Ammon's horn (tissue), 1 donor: ENCODE measurements around the gene PDE3B.
"Not testable (repeated sequence)": the region's sequence is repeated elsewhere in the genome, so short reads cannot be mapped to it uniquely, and the experiment has no call there.

ENCODE experiments used
- DNase-seq: peaks from one replicate; pipeline ENCODE4 v3.0.0-alpha.2; 2016; ENCODE audit warnings: low spot score

PDE3B gene

DNA sequence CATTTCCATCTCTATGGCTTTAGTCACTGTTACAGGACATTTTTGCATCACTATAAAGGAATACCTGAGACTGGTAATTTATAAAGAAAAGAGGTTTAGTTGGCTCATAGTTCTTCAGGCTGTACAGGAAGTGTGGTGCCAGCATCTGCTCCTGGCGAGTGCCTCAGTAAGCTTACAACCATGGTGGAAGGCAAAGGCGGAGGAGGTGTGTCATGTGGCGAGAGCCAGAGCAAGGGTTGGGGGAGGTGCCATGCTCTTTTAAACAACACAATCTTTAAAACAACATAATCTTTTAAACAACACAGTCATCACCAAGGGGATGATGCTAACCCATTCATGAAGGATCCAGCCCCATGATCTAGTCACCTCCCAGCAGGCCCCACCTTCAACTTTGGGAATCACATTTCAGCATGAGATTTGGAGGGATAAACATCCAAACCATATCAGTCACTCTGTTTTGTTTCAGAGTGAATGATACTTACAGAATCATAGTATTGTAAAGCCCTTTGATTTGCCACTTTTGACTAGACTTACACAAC is 103.3 kb downstream of the PDE3B start:
- DNase-seq, result no peak

DNA sequence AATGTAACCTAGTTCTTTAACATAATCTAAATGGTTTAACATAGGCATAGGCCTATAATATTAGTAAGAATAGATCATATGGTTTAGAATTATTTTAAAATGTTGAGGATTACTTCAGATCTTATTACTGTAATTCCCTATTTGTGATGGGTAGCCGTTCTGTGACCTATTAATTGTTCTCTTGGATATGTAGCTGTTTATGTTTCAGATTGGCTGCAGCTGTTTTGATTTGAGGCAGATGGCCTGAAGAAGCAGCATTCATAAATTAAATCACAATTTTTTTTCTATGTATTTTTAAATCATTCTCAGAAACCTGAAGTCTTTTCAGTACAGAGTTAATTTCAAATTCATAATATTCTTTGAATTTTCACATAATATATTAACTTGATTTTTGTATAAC is 104.5 kb downstream of the PDE3B start:
- no peak for DNase-seq

DNA sequence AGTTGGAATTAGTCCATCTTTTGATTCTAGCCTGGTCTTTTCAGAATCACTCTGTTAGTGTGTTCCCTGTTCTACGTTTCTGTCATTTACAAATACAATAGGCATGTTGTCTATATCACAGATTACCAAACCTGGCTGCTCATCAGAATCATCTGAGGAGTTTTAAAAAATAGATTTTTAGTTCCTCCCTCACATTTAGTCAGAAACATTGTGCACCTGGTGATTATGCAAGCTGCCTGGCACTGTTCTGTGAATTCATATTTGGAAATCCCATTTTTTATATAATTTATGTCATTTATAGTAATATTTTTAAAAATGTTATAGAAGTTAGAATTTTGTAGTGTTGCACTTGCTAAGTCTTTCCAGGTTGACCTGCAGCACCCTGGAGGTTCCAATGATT is 107.3 kb downstream of the PDE3B start:
- DNase-seq, result no peak

DNA sequence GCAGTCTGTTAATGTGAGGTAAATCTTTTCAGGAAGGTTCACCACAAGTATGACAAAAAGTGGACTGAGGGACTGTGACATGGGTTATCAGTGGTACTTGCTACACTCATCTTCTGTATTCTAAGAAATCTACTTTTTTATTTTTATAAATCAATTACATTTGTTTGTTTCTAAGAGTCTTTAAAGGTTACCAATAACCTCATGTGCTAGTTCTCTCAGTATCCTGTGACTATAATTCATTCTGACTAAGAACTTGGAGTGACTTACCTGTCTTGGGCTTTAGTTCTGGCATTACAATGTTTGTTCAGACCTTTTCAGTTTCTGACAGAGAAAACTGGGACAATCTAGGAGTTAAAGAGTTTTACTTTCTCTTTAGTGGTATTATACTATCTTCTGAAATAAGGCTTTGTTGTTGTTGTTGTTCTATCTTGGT is 108.4 kb downstream of the PDE3B start:
- DNase-seq, result no peak

DNA sequence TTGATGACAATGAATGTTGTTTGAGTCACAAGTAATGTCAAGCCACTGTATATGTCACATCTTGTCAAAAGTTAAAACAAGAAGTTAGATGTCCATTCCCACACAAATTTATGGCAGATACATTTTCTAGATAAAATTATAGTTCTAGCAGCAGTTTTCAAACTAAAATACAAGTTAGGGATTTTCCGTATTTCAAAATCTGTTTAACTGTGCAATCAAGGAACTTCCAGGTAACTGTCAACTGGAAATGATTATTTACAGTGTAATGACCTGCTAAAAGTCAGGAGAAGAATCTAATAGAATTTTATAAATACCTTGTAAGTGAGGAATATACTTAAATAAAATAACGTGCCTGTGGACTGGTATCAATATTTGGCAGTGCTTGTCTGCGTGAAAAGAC is 111.5 kb downstream of the PDE3B start:
- no peak for DNase-seq

DNA sequence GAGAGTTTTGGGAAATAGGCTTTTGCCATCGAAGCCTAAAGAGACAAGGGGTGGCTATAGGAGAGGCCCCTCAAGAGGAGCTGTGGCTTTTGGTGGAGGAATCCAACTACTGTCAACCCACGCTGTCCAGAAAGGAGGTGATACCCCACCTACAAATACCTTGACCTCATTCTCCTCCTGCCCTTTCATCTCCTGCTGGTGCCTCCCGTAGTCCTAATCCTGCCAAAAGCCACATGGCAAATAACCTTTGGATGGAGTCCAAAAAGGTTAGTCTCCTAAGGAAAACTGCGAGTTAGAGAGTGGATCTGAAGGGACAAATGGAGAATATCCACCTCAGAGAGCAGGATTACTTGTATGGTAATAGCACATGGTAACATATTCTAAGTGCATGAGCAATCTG is 112.7 kb downstream of the PDE3B start:
- DNase-seq, result no peak

DNA sequence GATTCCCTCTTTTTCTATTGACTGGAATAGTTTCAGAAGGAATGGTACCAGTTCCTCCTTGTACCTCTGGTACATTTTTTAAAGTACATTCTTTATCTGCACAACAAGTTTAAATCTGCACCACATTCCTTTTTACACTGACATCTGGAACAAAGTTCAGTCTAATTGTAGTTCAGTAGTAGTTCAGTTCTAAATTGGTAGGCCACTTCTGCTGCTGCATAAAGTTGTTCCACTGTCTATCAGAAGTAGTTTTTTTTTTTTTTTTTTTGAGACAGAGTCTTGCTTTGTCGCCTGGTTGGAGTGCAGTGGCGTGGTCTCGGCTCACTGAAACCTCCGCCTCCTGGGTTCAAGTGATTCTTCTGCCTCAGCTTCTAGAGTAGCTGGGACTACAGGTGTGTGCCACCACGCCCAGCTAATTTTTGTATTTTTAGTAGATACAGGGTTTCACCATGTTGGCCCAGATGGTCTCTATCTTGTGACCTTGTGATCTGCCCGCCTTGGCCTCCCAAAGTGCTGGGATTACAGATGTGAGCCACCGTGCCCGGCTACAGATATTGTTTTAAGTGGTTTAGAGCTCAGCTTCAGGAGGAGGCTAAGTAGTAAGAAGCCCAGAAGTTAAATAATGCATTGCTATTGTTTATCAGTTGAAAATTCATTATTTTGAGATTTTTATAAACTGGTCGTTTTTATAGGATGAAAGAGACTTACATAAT is 115.9 kb downstream of the PDE3B start:
- not testable (repeated sequence) for DNase-seq

DNA sequence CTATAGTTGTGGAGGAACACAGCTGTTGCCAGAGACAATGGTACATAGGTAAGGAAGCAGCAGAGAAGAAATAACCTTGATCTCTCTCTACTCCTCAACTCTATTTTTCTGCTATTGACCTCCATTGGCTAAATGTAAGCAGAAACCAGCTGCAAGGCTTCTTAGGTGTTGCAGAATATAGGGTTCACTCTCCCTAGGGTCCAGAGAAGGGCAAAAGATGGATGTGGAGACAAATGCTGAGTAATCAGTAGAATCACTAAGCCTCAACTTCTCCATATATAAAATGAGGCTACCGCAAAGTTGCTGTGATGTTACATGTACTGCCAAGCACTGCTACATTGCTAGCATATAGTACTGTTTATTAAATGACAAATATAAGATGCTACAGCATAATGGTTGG is 120.6 kb downstream of the PDE3B start:
- no peak for DNase-seq

DNA sequence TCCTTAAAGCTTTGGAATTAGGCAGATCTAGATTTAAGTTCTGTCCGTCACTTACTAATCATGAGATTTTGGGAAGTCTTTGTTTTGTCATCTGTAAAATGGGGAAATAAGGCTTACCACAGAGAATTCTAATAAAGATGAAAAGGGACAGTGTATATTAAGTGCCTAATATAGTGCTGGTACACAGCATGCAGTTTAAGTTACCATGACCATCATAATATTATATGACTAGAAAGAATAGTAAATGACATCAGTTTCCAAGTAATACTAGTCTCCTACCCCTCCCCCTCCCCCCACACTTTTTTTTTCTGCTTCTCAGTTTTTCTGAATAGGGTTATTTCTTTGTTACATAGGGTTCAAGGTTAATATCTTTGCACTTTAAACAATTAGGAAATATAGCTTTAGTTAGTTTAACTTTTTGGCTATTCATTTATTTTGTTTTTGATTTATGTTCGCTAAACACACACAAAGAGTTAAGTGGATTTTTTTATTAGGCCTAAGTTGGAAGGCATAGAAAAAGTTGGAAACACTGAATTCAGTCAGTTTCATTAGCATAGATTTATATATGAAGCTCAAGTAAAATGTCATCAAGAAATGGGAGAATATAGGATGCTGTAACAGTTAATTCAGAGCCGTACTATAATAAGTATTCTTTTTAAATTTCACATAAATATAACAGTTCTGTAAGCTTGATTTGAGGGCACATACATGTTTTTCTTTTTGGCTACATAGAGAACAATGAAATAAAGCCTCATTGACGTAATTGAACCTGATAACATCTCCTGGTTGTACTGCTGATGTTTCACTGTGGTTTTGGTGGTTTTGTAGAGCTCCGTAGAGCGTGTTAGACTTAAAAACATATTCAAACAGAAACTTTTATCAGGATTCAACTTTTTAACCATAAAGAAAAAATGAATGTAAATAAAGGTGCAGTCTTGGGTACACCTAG is 121.2 kb downstream of the PDE3B start:
- DNase-seq, result no peak

DNA sequence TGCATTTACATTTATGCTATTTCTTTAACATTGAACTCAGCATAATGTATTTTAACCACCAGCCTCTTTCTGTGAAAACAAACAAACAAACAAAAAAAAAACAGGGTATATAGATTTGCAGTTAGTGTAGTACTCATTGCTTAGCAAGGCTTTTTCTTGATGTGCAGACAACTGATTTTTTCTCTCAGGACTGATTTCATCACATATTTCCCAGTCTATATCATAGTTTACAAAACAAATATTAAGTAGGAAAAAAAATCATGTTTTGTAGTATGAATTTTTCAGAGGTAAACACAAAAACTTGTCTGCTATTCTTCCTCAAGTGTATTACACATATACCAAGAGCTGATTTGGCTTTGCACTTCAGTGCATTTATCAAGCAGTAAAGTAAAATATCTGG is 123.0 kb downstream of the PDE3B start:
- DNase-seq, result no peak

DNA sequence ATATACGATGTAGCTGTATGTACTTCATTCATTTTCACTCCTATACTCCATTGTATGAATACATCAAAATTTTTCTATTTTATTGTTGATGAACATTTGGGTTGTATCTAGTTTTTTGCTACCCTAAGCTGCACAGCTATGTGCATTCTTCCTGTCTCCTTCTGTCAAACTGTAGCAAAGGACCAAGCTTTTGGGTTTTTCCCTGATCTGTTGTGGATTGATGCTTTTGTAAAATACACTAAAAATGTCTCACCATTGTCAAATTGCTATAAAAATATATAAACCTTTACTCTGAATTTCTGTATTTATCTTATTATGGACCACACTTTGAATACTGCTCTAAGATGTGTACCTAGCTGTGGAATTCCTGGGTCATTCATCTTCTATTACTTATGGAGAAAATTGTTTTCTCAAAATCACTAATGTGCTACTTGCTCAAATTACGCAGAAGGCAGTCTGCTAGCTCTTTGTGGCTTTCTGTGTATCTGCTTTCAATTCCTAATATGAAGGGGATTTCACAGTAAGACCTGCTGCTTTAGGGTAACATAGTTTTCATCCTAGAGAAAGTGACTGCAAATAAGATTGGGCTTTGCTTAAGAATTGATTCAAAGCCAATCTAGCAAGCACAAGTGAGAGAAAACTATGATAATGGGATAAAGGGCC is 125.1 kb downstream of the PDE3B start:
- no peak for DNase-seq

DNA sequence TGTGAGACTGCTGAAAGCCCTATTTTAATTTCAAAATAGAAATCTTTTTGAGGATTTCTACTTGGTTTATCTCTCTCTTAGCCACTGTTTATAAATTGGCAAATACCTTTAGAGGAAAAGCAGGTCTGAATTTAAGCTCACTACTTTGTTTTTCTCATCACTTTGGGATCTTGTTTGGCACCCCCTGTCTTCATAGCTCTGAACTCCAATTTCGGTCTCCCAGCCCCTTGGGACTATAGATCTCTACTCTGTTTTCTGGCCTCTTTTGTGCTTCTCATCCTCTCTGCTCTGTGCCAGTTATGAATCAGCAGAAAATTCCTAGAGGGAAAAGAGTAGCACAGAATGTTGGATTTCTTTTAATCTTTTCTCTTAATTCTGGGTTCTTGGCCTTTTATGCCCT is 130.2 kb downstream of the PDE3B start:
- no peak for DNase-seq

DNA sequence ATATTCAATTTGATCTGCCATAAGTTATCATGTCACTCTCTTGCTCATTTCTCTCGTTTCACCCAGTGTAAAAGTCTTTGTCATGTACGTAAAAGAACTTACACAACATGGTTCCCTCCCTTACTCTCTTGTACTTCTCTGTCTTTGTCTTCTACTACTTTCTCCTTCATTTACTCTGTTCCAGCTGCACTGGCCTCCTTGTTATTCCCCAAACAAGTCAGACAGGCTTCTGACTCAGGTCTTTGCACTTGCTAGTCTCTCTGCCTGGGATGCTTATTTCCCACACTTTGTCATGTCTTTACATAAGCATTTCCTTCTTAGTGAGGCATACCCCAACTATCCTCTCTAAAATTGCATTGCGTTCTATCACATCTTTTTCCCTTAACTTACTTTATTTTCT is 131.1 kb downstream of the PDE3B start:
- DNase-seq, result no peak

DNA sequence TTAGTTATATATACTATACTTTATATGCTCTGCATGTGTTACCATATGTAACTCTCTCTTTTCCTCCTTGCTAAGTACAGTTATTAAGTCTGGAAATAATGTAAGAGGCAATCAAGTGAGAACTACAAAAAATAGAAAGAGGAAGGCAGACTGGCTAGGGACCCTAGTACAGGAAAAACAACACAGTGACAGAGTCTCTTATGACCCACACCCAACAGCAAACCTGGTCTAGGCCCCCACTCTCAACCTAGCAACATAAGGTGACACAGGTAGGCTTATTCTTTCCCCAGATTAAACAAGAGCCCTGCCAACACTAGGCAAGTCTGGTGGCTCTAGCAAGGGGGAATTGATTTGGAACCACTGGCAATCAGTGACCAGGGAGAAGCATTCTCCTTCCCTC is 132.3 kb downstream of the PDE3B start:
- DNase-seq, result no peak

DNA sequence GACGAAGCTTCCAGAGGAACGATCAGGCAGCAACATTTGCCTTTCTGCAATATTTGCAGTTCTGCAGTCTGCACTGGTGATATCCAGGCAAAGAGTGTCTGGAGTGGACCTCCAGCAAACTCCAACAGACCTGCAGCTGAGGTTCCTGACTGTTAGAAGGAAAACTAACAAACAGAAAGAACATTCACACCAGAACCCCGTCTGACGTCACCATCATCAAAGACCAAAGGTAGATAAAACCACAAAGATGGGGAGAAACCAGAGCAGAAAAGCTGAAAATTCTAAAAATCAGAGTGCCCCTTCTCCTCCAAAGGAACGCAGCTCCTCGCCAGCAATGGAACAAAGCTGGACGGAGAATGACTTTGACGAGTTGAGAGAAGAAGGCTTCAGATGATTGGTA is 134.9 kb downstream of the PDE3B start:
- DNase-seq, result not testable (repeated sequence)

DNA sequence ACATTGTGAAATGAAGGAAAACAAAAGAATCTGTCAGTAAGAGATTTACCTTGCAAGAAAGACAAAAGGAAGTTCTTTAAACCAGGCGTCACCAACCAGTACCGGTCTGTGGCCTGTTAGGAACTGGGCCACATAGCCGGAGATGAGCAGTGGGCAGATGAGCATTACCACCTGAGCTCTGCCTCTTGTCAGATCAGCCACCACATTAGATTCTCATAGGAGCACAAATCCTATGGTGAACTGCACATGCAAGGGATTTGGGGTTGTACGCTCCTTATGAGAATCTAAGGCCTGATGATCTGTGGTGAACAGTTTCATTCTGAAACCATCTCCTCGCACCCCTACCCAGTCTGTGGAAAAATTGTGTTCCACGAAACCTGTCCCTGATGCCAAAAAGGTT is 140.2 kb downstream of the PDE3B start:
- no peak for DNase-seq

DNA sequence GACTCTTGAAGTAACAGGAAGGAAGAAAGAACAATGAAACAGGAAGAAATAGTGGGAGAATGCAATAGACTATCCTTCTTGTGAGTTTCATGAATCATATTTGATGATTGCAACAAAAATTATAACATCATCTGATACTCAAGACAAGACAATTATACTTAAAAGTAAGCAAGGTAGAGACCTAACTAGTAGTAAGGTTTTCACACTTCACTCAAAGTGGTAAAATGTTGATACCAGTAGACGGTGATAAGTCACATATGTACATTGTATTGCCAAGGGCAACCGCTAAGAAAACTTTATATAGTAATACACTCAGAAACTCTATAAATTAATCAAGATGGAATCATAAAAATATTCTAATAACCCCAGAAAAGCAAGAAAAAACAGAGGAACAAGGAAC is 140.6 kb downstream of the PDE3B start:
- DNase-seq, result no peak

DNA sequence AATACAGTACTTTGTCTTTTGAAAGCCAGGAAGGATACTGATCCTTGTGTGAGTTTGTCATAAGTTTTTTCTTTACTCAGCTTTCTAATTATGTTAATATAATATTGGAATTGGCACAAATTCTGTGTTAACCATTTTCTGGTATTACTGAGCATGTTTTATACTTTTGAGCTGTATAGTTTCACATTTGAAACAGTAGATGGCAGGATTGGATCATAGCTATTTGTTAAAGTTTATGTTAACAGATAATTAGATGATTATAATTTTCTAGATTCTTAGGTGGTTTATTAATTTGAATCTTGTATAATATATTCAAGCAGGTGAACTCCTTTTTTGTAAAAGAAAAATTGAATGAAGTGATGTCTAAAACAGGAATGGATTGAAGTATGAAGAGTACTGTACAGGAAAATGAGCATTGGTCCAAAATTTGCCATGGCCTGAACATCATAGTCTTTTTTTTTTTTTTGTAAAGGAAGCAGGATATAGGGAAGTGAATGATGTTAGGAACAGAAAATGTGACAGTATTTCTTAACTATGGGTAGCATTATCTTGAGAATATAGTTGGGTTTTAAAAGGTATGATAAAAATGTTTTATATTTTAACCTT is 146.4 kb downstream of the PDE3B start:
- DNase-seq, result no peak

DNA sequence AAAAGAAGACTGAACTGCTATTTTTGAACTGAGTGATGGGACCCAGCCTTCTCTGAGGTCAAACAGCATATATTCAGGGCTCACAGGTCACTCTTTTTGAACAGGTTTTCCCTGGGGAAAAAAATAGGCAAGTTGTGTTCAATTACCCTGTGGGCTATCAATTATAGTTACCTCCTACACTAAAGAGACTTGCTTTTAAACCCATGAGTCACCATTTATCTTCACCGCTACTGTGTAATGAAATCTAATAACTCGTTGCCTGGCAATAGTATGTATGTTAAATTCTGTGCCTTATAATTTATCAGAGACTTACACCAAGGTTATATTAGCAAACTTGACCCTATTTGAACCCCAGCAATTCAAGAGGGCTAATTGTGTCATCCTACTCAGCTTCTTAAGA is 149.9 kb downstream of the PDE3B start:
- DNase-seq, result no peak

DNA sequence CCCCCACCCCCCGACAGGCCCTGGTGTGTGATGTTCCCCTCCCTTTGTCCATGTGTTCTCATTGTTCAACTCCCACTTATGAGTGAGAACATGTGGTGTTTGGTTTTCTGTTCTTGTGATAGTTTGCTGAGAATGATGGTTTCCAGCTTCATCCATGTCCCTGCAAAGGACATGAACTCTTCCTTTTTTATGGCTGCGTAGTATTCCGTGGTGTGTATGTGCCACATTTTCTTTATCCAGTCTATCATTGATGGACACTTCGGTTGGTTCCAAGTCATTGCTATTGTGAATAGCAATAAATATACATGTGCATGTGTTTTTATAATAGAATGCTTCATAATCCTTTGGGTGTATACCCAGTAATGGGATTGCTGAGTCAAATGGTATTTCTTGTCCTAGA is 152.4 kb downstream of the PDE3B start:
- DNase-seq, result not testable (repeated sequence)

DNA sequence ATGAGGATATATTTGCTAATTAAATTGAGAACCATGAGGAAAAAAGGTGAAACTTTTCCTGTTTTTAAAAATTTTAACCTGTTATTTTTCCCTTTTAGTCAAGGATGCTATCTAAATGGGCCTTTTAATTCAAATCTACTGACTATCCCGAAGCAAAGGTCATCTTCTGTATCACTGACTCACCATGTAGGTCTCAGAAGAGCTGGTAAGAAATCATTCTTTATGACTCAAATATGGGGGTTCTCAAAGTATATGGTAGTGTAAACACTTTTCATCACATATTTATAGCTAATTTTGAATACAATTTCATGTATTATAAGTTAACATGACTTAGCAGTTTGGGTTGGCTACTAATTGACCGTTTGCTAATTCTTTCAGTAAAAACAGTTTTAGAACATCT is 160.2 kb downstream of the PDE3B start:
- DNase-seq, result no peak

DNA sequence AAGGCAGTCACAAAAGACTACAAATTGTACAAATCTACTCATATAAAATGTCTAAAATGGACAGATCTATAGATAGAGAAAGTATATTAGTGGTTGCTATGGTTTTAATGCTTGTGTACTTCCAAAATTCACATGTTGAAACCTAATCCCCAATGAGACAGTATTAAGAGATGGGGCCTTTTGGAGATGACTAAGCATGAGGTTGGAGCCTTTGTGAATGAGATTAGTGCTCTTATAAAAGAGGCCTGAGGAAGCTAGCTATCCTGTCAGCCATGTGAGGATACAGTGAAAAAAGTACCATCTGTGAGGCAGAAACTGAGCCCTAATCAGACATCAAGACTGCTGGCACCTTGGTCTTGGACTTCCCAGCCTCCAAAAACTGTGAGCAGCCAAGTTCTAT is 165.9 kb downstream of the PDE3B start:
- DNase-seq, result no peak
